Stimulated activated CD4-positive, alpha-beta T cell treated with anti-CD3 and anti-CD28 coated beads, Interleukin-4, amount 100 ng/mL, for 1 hour (primary cell): ENCODE data around the gene GYPC.
"Not testable (repeated sequence)": the region's sequence is repeated elsewhere in the genome, so short reads cannot be mapped to it uniquely, and the experiment has no call there.

Experiments used
- DNase-seq: peaks from one replicate; pipeline ENCODE4 v3.0.0-alpha.2; 2020

GYPC gene

DNA sequence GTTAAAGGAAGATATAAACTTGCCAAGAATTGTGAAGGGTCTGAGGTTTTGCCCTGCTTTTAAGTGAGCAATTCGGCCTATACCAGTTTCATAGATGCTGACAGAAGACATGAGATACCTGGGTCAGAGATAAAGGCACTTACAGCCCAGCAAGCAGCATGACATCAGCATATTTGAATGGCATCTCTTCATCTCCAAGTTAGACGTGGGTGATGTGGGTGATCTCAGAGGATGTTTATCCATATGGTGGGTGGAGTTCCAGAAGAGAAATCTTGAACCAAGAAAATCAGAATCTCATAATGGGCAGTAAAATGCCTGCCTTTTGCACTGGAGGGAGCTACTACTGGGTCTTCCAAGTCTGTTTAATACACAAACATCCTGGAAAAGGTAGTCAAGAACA lies 44.7 kb downstream of the GYPC start:
- no peak for DNase-seq

DNA sequence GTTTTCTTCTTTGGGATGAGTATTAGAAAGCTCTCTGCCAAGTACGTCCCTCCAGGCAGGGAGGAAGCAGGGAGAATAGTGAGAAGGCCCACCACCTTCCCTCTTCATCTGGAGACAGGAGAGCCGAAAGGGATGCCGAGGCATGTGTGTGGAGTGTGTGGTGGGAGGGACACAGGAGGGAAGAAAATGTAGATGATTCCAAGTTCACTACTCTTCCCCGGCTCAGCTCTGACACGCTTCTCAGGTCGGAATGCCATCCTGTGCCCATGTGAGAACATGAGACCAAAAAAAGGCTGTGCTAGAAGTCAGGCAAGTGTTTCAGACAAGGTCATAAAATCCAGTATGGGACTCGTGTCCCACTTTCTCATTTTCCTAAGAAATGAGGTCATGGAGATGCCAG lies 47.4 kb downstream of the GYPC start:
- DNase-seq, result no peak

DNA sequence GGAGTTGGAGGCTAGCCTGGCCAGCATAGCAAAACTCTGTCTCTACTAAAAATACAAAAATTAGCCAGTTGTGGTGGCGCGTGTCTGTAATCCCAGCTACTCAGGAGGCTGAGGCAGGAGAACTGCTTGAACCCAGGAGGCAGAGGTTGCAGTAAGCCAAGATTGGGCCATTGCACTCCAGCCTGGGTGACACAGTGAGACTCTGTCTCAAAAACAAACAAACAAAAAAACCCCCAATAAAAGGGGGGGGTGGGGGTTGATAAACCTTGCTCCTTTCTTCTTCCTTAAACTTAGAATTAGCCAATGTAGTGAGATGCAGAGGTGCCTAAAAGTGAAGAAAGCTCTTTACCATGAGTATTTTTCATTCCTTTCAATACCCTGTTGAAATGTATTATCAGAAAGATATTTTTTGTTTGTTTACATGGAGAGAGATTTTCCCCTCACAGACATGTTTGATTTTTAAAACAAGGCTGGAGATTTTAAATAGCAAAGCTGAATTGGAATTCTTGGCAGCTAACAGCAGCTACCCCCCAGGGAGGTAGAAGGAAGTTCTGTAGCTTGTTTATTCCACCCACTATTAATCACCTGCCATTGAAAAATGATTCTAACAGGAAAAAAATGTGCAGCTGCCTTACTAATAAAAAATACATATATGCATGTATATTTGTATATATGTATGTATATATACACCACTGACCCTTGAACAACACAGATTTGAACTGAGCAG lies 48.6 kb downstream of the GYPC start:
- DNase-seq, result no peak

DNA sequence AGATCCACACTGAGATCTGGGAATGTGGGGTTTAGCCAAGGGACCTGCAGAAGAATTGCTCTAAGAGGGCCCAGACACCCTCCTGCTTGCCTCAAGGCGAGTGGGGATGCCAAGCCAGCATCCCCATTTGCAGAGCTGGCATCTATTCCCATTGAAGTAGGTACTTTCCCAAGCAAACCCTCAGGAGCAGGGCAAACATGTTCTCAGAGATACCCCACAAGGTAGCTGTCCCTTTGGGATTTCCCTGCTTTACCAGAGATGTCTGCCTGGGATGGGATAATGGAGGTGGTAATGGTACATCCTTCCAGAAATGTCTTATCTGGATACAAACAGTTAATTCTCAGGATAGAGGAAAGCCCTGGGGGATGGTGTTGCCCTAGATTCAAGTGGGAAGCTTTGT lies 51.2 kb downstream of the GYPC start:
- no peak for DNase-seq

DNA sequence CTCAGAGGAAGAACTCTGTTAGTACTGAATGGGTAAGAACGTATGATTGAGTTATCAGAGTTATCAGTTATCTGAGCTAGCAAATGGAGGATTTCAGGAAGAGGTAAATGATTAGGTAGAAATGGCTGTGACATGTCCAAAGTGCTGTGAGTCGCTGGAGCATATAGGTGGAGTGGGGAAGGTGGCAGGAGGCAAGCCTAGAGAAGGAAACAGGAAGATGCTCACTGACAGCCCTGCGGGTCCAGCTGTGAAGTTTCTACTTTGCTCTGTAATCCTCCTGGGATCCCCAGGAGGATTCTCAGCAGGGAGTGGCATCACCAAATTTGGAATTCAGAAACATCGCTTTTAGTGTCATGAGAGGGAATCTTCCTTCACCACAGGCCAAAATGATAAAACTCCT lies 52.0 kb downstream of the GYPC start:
- DNase-seq, result no peak

DNA sequence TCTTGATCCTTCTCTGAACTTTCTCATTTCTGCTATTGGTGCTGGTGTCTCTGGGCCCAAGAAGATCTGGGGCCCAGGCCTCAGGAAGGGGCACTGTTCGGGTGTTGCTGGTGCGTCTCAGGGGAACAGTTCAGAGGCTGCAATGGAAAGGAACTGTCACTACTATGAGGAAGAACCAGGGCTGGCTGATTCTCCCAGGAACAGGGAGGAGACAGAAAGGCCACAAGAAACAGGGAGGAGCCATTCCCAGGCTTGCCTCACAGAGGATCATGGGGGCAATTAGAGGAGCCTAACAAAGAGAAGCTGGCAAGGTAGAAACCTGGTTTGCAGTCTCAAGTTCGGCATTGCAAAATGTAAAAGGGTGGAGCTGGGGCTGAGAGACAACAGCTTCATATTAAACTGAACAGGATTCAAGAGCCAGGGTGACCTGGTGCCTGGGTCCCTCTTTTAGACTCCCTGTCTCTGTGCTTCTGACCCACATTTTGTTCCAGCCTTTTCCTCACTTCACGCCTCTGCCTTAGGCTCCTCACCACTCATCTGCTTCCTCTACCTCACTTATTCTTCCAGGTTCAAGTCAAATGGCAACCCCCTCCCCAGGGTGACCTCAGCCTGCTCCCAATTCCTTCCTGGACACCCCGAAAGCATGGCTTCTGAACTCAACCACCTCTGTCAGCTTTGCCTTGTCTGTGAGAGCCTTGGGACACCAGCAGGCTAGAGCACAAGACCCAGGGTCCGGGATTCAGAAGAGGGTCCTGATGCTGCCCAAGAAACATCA lies 58.4 kb downstream of the GYPC start:
- no peak for DNase-seq

DNA sequence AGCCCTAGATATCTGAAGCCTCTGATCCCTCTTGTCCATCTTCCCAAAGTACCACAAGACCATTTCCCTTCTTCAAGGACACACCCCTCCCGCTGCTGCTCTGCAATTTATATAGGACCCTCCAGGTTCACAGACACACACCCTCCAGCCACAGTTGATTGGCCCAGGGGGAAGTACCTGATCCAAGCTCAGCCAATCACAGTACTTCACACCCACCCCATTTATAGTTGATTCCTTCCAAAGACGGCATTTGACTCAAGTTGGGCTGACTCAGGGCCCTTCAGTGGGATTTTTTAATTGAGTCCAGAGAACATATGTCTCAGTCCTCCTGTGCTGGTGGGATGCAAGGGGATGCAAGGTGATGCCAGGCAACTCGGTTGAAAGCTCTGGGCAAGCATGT lies 59.2 kb downstream of the GYPC start:
- no peak for DNase-seq

DNA sequence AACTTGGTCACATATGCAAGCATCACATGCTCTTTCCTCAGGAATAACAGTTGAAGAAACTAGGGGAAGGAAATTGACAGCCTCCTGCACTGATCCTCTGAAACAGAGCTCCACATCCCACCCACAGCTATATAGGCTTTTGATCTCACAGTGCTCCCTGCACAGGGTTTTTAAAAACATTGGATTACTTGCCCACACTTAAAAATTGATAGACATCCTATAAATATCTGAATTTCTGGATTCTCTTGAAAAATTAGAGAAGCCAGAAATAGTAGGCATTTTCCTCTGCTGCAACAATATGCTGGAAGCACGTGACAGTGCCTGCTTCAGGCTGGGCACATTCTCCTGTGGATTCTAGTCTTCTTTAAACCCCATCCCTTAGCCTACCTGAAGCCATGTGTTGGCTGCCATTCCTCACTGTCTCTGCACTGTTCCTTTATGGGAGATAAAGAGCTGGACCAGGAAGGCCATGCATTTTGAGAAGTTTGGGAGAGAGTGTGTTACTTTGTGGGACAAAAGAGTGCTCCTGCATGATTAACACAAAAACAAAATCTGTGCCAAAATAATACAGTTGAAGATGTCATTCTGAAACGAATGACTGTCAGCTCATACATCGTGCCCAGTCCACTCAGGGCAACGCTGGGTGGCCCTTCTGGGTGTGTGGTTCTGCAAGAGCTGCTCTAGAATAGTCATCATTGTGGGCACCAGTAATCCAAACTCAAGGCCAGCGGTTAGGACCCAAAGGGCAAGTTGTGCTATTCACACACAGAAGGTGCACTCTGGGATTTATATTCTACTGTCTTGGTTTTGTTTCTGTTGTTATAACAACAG lies 59.8 kb downstream of the GYPC start:
- DNase-seq, result no peak

DNA sequence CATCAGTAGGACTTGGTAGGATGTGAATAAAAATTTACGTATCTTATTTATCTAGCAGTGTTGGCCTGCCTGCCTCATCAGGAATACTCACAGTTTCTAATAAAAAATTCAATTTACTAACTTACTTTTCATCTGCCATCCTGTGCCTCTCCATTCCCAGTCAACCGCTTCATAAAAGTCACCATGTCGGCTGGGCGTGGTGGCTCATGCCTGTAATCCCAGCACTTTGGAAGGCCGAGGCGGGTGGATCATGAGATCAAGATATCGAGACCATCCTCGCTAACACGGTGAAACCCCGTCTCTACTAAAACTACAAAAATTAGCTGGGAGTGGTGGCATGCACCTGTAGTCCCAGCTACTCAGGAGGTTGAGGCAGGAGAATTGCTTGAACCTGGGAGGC lies 61.3 kb downstream of the GYPC start:
- DNase-seq, result not testable (repeated sequence)

DNA sequence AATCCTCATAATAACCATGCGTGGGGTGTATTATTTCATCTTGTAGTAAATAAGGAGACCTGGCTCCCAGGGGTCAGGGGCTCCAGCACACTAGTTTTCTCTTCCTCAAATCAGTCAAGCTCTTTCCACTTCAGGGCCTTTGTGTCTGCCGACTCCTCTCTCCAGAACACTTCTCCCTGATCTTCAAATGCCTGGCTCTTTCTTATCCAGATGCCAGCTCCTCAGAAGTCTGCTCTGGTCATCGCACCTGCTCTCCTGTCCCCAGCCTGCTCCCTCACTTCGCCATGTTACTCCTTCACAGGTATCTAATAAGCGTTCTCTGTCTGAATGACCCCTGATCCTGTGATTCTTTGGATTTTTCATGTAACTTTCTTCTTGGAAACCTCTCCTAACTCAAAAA lies 62.0 kb downstream of the GYPC start:
- DNase-seq, result no peak

DNA sequence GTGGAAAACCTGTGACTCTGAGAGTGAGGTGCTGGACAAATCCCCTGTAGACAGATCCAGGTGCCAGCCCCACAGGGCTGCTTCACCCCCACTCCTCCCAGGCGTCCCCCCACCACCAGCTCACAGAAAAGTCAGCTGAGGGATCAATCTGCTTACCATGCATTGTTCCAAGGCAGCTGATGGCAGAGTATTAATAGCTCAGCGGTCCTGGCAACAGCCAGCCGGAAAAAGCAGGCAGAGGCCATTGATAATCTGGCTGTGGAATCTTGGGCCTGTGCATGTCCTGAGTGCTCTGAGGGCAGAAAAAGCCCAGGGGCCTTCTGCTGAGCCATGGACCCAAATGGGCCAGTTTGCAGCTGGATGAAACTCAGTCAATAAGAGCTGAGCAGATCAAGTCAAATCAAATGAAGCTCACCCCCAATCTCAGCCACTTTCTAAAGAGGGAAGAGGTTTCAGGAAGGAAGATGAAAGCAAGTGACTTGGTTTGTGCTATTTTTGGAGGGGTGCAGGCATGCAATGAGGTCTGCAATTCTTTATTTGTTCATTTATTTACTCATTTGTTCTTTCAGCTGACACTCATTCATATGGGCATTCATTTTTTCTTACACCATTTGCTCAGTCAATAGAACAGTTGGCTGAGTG lies 63.4 kb downstream of the GYPC start:
- DNase-seq, result no peak

DNA sequence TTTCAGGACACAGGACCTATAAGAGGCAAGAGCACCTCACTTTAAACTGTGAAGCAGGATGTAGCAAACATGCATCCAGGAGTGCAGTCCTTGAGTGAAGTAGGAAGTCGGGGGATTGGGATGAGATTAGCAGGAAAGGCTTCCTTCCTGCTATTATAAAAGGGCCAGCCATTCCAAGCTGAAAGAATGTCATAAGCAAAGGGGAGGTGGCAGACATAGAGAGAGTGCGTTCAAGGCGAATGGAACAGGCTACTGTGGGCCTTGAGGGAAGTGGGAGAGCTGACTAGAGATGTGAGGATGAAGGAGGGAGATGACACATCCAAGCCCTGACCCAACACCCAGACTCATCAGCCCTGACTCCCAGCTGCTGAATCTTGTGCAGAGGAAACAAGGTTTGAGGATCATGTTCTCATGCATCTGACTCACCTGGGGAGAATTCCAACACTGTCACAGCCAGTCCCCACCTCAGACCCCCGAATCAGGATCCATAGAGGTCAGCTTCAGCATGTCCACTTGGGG lies 63.9 kb downstream of the GYPC start:
- DNase-seq, result no peak

DNA sequence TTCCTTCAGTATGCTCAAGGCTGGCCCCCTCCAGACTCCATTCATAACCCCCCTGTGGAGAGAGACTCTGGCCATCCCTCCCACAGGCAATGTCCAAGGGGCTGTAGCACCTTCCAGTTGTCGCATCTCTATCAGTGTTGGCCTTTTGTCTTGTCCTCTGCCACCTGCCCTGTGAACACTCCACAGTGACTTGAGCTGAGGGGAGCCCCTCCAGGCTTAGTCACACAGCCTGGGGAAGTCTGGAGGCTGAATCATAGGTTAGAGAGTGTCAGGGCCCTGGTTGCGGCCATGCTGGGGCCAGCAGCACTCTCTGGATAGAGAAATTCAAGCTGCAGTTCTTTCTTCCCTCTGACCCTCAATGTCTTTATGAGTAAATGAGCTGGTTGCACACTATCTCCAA lies 64.7 kb downstream of the GYPC start:
- DNase-seq, result no peak

DNA sequence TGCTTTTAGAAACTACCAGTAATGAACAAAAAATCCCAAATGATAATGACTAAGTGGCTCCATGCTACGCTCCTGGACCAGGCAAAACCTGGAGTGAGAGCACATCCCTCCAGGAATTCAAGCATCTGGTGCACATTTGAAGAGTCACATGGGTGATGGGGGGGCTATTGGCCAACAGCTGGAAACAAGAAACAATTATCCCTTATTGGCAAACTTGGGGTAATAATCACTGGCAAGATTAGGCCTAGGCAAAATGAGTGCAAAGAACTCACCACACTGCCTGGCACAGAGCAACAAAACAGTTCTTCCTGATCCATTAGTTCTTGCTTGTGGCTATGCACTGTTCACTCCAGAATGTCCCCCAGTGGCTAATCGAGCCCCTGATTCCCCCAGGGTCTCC lies 66.1 kb downstream of the GYPC start:
- DNase-seq, result no peak

DNA sequence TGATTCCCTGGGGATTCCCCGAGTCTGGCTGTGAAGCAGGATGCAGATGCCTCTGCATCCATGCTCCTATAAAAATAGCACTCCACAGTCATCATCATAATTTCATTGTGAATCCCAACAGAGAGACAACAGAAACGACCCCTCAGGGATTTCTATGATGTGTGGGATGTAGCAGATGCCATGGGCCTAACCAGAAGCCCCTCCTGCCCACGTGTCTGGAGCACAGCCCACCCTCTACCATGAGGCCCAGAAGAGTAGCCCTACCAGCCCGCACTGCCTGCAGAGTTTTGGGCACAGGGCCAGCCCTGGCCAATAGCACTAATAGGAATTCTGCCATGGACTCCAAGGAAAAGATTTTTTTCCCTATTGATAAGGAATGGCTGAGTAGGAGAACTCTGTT lies 66.6 kb downstream of the GYPC start:
- DNase-seq, result no peak

DNA sequence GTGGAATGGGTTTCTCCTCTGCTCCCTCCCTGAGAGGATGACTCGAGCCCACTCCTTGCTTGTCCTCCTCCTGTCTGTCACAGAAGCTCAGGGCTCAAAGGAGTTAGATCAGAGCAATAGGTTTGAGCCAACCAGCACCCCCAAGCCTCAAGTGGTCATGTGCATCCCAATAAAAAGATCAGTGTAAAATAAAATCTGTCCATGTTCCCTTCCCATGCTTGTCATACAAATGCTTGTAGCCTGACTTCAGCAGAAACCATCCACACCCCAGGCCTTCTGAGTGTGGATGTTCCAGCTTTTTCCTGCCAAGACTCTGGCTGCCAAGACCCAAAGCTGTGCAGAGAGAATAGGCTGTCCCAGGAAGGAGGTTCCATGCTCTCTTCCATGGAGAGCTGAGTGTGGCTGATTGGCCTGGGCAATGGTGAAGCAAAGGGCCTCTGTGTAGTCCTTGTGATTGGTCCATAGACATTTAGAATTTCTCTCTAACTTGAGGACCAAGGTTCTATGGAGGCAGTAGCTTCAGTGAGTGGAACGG lies 67.4 kb downstream of the GYPC start:
- no peak for DNase-seq

DNA sequence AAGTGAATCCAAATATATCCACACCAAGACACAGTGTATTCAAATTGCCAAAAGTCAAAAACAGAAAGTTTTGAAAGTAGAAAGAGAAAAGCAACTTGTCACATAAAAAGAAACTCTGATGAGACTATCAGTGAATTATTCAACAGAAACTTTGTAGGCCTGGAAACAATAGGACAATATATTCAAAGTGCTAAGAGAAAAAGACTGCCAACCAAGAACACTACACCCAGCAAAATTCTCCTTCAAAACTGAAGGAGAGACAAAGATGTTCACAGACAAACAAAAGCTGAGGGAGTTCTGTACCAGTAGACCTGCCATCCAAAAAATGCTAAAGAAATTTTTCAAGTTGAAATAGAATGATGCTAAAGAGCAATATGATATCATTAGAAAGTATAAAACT lies 69.6 kb downstream of the GYPC start:
- no peak for DNase-seq

DNA sequence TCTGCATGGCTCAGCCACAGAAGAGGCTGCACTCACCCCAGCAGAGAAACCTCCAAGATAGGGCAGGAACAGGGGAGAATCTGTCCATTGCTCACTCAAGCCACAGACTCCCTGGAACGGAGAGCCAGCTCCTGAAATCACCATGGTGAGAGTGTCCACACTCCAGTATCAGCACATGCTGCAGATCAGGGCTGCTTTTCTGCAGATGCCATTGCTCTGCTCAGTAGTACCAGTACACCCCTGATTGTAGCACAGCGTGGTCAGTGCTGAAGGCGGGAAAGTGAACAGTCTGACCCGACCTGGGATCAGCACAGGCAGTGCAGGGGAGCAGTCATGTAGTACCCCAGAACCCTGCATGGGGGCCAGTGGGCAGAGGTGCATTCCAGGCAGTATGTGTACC lies 73.9 kb downstream of the GYPC start:
- no peak for DNase-seq

DNA sequence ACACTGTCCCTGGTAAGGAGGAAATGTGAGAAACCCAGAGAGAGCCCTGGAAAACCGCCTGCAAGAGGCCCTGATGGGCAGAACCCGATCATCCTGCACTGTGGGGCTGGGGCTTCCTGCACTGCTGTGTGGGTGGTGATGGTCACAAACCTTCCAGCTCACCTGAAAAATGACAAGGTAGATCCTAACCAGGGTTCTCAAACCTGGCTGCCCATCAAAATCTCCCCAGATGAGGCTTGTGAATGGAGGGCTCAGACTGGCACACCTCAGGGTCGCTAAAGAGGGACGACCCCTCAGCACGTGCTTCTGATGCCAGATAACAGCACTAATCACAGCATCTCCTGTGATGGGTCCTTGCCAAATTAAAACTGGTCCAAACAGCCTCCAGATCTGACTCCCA lies 74.7 kb downstream of the GYPC start:
- DNase-seq, result no peak

DNA sequence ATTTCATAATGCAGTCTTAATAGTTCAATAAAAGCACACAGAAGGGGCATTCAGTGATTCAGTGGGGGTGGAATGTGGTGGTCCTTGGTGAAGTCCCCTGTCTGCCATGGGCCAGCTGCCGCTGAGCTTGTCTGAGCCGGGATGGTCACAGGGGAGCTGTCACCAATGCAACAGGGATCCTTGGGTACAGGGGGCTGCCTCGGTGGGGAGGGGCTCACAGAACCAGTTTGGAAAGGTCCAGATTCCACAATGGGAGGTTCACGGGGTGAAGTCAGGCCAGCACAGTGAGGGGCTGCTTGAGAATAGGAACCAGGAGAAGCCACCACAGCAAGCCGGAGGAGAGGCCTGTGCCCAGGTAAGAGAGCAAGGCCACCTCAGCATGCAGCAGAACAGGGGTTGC lies 75.4 kb downstream of the GYPC start:
- no peak for DNase-seq

DNA sequence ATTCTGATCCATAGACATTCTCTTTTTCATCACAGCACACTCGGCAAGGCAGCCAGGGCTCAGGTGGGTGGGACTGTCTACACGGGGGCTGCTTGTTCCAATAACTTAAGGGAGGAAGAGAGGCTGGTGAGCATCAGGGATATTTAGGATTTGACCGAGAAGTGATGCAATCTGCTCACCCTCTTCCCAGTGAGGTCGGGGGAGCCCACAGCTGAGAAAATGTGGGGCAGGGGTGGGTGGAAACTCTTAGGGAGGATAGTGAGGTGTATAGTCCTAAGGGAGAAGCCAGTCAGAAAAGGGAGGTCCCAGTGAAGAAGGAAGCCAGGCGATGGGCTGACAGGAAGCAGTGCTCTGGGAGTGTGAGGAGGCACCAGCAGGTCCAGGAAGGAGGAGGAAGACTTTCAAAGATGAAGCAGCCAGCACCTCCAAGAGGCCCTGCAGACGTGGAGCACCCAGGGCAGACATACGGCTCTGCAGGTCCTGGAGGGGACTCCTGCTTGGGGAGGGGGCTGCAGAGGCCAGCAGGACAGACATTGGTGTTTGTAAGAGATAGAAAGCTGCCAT lies 76.8 kb downstream of the GYPC start:
- no peak for DNase-seq

DNA sequence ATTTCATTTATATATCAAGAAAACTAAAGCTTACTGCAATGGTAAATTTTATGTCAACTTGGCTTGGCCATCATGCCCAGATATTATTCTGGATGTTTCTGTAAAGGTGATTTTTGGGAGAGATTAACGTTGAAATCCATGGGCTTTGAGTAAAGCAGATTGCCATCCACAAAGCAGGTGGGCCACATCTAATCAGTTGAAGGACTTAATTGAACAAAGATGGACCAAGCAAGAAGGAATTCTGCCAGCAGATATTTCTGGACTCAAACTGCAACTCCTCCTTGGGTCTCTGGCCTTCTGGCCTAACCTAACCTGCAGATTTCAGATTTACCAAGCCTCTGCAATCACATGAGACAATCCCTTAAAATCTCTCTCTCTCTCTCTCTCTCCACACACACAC lies 77.8 kb downstream of the GYPC start:
- DNase-seq, result no peak
